Activated CD4-positive, alpha-beta T cell treated with anti-CD3 and anti-CD28 coated beads for 48 hours (primary cell): ENCODE measurements around the gene BARHL1.

Experiments
- DNase-seq: peaks from one replicate; pipeline ENCODE4 v3.0.0-alpha.2; 2020

BARHL1 gene

DNA sequence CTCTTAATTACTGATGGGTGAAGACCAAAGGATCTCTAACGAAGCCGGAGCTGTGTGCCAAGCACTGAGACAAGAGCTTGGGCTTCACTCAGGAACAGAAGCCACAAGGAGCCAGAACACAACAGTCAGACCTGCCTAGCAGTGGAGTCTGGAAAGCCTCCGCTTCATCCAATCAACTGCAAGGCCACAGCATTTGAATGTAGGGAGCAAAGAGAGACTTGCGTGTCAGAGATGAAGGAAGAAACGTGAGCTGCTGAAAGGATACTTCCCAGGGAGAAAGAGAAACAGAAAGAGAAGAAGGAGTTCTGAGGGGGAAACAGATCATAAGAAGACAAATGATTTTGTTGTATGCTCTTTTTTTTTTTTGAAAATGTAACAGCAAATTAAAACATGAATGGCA is 43.9 kb downstream of the BARHL1 start:
- no peak for DNase-seq

DNA sequence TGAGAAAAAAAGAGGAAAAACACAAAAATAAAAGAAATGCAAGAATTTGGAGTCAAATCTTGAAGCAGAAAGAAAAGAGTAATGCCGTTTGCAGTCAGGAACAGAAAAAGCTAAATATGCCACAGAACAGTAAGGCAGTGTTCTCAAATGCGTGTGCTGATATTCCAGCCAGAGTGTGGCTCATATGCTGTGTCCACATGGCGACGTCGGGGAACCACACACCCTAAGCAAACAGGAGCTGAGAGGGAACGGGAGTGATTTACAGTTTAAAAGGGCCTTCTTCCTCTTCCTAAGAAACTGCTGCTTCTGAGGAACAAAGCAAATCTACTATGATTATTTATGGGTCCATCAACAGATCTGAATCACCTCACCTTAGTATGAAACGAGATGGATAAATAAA is 44.7 kb downstream of the BARHL1 start:
- DNase-seq = no peak

DNA sequence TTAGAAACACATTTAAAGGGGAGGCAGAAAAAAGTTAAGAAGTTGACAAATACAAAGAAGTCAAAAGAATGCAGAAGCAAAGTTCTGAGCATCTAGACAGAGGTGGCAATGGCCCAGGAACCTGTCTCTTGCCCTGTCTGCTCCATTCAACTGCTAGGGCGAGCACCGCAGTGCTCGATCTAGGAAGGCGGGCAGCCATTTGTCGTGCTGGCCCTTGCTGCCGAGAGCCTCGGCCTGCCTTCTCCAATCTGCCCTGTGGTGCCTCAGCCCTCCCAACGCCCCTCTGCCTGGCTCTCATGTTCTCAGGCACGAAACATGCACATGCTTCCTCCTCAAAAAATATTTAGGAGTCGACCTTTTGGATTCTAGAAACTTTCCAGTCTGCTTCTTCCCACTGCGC is 45.2 kb downstream of the BARHL1 start:
- DNase-seq = no peak

DNA sequence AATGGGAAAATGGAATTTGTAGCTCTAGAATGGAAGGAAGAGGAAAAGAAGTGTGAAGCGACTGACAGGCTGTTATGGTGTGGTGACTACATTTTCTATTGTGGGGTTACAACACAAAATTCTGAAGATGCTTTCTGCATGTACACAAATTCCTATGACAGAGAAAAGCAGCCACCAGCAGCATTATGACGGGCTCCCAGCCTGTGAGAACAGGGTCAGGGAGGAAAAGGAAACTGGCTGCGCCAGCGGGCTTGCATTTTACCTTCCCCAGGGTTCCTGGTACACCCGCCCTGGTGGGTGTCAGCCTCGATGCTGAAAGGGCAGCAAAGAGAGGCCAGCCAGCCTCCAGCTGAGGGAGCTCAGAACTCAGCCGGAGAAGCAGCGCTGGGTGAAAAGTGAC is 46.3 kb downstream of the BARHL1 start:
- DNase-seq = no peak

DNA sequence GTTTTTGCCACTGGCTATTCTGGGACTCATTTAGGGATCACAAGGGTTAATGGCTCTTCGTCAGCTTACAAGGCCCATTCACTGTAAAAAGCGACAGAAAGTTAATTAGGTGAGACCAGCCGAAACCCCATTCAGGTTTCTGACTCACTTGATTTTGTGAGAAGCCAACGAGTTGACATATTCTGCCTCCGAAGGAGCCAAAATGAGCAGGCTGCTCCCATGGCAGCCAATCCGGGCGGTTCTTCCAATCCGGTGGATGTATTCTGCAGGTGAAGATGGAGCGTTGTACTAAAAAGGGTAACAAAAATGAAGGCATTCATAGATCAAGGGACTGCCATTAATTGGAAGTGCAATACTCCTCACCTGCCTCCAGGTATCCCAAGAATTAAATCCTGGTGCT is 47.7 kb downstream of the BARHL1 start:
- no peak for DNase-seq

DNA sequence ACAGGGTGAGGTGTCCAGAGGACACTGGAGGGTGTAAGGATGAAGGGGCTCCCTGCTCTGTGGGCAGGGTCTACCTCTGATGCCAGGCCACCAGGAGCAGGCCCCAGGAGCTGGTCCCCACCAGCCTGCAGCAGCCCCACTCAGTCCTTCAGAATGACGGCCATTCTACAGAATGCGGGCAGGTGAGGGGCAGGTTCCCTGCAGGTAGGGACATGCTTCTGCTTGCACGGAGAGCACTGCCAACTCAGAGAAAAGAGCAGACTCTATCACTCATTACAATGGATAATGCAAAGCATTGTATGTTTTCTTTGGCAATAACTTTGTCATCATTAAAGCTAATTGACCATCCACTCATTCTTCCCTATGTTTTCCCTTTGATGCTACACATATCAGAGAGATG is 48.4 kb downstream of the BARHL1 start:
- DNase-seq = no peak

DNA sequence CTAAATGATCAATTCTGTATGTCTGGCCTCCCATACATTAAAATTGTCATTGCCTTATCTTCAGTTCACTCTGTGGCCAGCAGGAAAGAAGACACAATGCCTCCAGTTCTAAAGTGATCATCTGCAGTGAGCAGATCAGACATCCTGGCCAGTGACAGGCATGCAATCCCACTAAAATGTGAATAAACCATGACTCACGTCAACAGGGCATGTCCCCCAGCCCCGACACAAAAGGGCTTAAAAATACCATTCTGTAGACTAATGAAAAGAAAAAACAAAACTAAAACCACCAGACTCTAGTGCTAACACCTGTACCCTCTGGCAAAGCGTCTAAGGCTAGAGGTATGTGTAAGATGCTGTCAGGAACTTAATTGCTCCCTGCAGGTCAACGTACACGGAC is 48.9 kb downstream of the BARHL1 start:
- DNase-seq = no peak

DNA sequence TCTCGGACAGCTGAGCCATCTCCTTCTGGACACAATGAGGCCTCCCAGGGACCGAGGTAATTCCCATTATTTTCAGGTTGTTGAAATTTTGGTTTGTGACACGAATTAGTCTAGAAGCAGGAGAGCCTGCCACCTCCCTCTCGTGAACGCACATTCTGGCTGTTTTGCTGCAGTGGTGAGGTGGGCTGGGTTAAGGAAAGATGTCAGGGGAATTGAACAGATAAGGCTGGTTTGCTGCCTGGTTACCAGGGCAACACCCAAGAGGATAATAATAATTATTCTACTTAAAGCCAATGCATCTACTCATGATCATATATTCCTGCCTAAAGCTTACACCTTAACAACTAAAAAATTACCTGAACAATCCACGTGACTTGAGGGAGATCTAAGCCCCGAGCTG is 49.3 kb downstream of the BARHL1 start:
- DNase-seq = no peak

DNA sequence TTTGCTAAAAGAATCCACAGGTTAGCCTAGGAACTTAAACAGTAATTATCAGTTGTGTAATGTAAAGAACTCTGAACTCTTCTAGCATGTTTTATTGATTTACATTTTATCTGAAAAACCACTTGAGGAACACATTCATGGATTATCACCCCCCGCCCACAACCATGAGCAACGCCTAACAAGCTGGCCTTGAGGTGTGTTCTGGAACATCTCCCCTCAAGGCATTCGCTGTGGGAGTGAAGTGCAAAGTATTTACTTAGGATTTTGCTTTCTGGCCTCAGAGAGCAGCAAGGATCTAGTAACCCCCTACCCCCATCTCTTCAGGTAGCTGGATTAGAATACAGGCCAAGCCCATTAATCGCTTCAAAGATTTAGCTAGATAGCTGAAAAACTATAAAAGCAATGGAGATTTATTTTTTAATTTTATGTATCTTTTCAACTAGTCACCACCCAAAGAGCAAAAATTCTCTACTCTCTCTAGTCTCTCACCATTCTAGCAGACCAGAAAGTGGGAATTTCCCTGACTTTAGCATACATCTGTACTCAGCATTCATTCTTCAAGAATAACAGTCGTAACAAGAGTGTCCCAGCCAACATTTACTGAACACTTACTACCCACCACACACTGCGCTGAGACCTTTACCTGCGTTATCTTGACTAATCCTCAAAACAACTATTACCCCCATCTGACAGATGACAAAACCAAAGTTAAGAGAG is 50.2 kb downstream of the BARHL1 start:
- no peak for DNase-seq

DNA sequence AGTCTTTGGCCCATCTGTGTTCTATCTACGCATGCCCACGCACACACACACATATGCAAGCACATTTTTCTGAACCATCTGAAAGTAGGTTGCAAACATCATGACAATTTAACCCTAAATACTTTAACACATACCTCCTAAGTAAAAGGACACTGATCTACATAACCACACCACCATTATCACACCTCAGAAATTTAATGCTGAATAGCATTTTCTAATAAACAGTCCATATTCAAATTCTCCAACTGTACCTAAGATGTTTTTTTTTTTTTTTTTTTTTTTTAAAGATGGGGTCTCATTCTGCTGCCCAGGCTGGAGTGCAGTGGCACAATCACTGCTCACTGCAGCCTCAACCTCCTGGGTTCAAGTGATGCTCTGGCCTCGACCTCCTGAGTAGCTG is 51.9 kb downstream of the BARHL1 start:
- DNase-seq = no peak

DNA sequence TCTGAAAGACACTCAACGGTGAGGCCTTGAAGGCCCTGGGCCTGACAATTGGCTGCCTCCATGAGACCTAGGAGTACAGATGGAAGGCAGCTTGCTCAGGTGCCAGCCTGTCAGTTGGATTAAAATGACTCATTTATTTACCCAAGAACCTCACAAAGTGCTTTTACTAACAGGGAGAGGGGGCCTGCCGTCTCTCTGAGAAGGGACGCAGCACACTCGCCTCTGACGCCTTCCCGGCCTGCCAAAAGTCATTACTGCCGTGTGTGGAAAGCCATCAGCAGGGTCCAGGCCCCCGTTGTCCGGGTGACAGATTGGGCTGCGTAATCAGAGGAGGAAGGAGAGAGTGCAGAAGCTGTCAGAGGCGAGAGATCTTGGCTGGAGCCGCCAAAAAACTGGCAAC is 54.9 kb downstream of the BARHL1 start:
- no peak for DNase-seq

DNA sequence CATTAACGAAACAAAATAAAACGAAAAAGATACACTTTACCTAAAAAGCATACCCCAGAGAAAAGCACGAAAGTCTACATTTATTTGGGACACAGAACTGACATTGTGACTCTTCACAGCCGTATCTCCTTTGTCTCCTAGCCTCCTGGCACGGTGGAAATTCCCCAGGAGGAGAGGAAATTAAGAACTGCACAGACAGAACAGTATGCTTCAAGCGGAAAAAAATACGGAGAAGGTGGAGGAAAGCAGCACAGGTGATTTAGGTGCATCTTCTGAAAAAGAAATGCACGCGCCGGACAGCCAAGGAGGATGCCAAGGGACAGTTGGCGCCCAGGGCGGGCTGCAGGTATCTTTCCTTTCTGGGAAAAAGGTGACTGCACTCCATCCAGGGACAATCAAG is 55.4 kb downstream of the BARHL1 start:
- no peak for DNase-seq

DNA sequence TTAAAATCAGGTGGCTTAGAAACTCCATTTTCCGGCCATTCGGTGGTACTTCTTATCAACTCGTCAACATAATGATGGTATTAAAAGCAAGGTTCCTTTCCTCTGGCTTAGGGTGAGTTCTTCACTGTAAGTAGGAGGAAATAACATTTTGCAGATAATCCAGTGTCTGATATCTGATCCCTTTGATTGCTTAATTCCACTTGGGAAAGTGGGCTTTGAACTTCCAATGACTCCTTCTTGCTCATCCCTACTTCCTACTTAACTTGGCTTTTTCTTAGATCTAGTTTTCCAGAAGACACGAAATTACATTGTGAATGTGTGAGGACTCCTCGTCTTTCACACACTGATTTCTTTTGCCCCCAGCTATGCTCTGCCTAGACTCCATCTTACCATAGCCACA is 55.8 kb downstream of the BARHL1 start:
- DNase-seq = no peak

DNA sequence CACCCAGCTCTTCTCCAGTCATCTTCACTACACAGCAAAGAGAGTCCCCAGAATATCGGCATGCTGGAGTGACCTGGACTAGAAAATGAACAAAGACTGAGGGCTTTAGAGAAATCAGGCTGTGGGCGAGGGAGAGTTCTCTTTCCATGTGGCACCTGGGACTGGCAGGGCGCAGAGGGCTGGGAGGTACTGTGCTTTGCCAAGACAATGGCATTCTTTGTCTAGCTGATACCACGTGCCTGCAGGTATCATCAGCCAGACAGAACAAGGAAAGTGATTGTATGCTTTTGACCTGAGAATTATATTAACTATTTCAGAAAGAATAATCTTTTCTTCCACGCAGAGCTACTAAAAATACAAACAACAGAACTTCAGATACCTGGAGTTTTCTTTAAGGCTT is 56.9 kb downstream of the BARHL1 start:
- DNase-seq = no peak
